HepG2 (cell line): ENCODE data around the gene ZNF3. TPM values are rescaled to one million over a fixed set of nuclear protein-coding genes. Genes with fewer than 3 reads are reported as not detected.

Experiments
- ARID4A ChIP-seq: sonication (generic); formaldehyde crosslinking; IDR thresholded peaks from 2 replicates; pipeline ENCODE4 v1.5.0; 2020; ENCODE audit warnings: mild to moderate bottlenecking, missing genetic modification reagents, borderline replicate concordance
- ARNT ChIP-seq: fragments of 450-650 bp; IDR thresholded peaks from 2 replicates; pipeline ENCODE4 v1.6.1; 2017
- CHCHD3 ChIP-seq: sonication (generic); formaldehyde crosslinking; IDR thresholded peaks from 2 replicates; pipeline ENCODE4 v1.8.0; 2022; ENCODE audit warnings: mild to moderate bottlenecking, missing genetic modification reagents, moderate library complexity
- DRAP1 ChIP-seq: IDR thresholded peaks from 2 replicates; pipeline ENCODE4 v1.6.1; 2016; ENCODE audit warnings: missing genetic modification reagents, missing compliant biosample characterization
- ELF3 ChIP-seq: IDR thresholded peaks from 2 replicates; pipeline ENCODE4 v1.6.1; 2016; ENCODE audit warnings: missing genetic modification reagents, missing compliant biosample characterization
- TBX3 ChIP-seq: fragments of 450-650 bp; IDR thresholded peaks from 2 replicates; pipeline ENCODE4 v1.6.1; 2017; ENCODE audit warnings: antibody characterized with exemption, mild to moderate bottlenecking, inconsistent platforms, borderline replicate concordance
- ZBTB21 ChIP-seq: sonication (generic); formaldehyde crosslinking; IDR thresholded peaks from 2 replicates; pipeline ENCODE4 v1.4.0; 2020; ENCODE audit warnings: missing genetic modification reagents
- ZBTB44 ChIP-seq: sonication (generic); formaldehyde crosslinking; IDR thresholded peaks from 2 replicates; pipeline ENCODE4 v1.4.0; 2020; ENCODE audit warnings: missing genetic modification reagents
- ZBTB49 ChIP-seq: sonication (generic); formaldehyde crosslinking; IDR thresholded peaks from 2 replicates; pipeline ENCODE4 v1.4.0; 2020; ENCODE audit warnings: missing genetic modification reagents, borderline replicate concordance
- ZGPAT ChIP-seq: IDR thresholded peaks from 2 replicates; pipeline ENCODE4 v1.6.1; 2016; ENCODE audit warnings: mild to moderate bottlenecking
- ZNF20 ChIP-seq: sonication (generic); formaldehyde crosslinking; IDR thresholded peaks from 2 replicates; pipeline ENCODE4 v1.4.0; 2020; ENCODE audit warnings: mild to moderate bottlenecking, moderate library complexity, missing genetic modification reagents
- ZNF281 ChIP-seq: sonication (generic); formaldehyde crosslinking; IDR thresholded peaks from 2 replicates; pipeline ENCODE4 v1.4.0; 2020; ENCODE audit warnings: missing genetic modification reagents, borderline replicate concordance
- ZNF552 ChIP-seq: sonication (generic); formaldehyde crosslinking; IDR thresholded peaks from 2 replicates; pipeline ENCODE4 v1.9.0; 2022; ENCODE audit warnings: missing genetic modification reagents, mild to moderate bottlenecking, borderline replicate concordance
- ZNF773 ChIP-seq: sonication (generic); formaldehyde crosslinking; IDR thresholded peaks from 2 replicates; pipeline ENCODE4 v1.4.0; 2020; ENCODE audit warnings: missing genetic modification reagents, borderline replicate concordance
- ZSCAN25 ChIP-seq: sonication (generic); formaldehyde crosslinking; IDR thresholded peaks from 2 replicates; pipeline ENCODE4 v1.8.0; 2022; ENCODE audit warnings: mild to moderate bottlenecking, missing genetic modification reagents
- polyA plus RNA-seq, 8 experiments: library from polyadenylated mRNA; depleted of rRNA in 3 of 8; stranded (reverse) in 7 of 8; unstranded in 1 of 8; fragments of >200 nt; fragmentation: Illumina TruSeq in 4 of 8; extraction: Trizol in 4 of 8; gene quantifications; 2 replicates each; pipeline versions ENCODE4 v1.2.1 to v1.2.3, GENCODE V29; 2011 to 2016; ENCODE audit warnings: low read depth in 4 of 8, missing spikeins in 1 of 8, mixed read lengths in 1 of 8; ENCODE audit not compliant: insufficient read depth in 1 of 8
- total RNA-seq, 5 experiments: library from RNA; depleted of rRNA; stranded (reverse); fragments of >200 nt; fragmentation: Illumina TruSeq; extraction: Trizol; gene quantifications; 2 replicates each; pipeline ENCODE4 v1.2.3, GENCODE V29; 2016; ENCODE audit warnings: low read depth in 1 of 5

ZNF3 gene
- total and polyA plus RNA-seq, 2 of the 13 experiments (the other 11 are each of a cell fraction or from before 2014, with no cell fraction given), result 33.7 to 56.9 TPM

GRCh38 chr7:100024020-100024619 is 57.4 kb downstream of the ZNF3 start (continued):
- TF ChIP-seq ZBTB49 (CRISPR knock-in tag), result no peak
- no peak for TF ChIP-seq ZNF552
- no peak for TF ChIP-seq ZBTB44 (CRISPR knock-in tag)
- TF ChIP-seq ZGPAT (CRISPR knock-in tag), result peak; percentile 52; the same call in 1 of the 2 replicates
- TF ChIP-seq DRAP1 (CRISPR knock-in tag), result peak; percentile 53; the same call in 1 of the 2 replicates
- peak; percentile 49; the same call in 1 of the 2 replicates for TF ChIP-seq ARID4A (CRISPR knock-in tag)
- no peak for TF ChIP-seq ZSCAN25 (CRISPR knock-in tag)
- TF ChIP-seq ZNF281 (CRISPR knock-in tag), result peak; percentile 97
- TF ChIP-seq CHCHD3 (CRISPR knock-in tag), result no peak
- TF ChIP-seq ZNF773 (CRISPR knock-in tag), result no peak
- no peak for TF ChIP-seq ARNT
- peak; percentile 41 for TF ChIP-seq ELF3 (CRISPR knock-in tag)
- TF ChIP-seq ZNF20 (CRISPR knock-in tag), result no peak
- TF ChIP-seq ZBTB21 (CRISPR knock-in tag), result no peak
- TF ChIP-seq TBX3, result no peak
